ENCODE results near the gene SH3PXD2A.

DNA sequence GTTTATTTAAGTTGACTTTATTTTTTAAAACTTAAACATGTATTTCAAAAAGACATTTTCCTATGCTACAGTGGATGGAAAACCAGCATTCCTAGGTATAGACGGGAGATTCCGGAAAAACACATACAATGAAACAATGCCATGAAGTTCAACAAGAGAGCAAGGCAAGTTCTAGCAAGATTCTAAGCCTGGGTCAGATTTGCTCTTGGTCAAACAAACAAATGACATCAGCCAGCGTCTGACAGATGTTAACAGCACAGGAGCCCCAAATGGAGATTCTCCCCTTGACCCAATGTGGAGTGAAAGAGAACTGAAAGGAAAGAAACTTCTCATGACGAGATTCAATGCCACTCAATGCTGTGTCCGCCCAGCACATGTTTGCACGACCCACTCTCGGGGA, 212.0 kb downstream of the SH3PXD2A start:
- TF ChIP-seq POLR2AphosphoS5 (IDR thresholded peaks at IDR 0.05; ENCODE audit: low read depth, low read length) (no peak), POLR2A (IDR thresholded peaks at IDR 0.05; ENCODE audit: low read depth, low read length) (no peak), TAF1 (IDR thresholded peaks at IDR 0.05; ENCODE audit: borderline replicate concordance, low read depth, low read length) (no peak)
